Measurements from ENCODE around the gene KLHDC4.

The KLHDC4 gene

GRCh38 chr16:87662254-87663204, 103.3 kb downstream of the KLHDC4 start:
- in situ Hi-C loops (cut with MboI; ENCODE audit: low sequenced_read_pairs) = no loop called here
- H3K27me3 ChIP-seq (ENCODE audit: low read depth) = no peaks in the 10 kb centered on the region

GRCh38 chr16:87661561-87661960, 104.2 kb downstream of the KLHDC4 start:
- no peak overlapping the region for H3K4me3 ChIP-seq
- no peaks in the 10 kb centered on the region for H3K36me3 ChIP-seq (replicated peaks)
- H3K9me3 ChIP-seq = no peaks in the 10 kb centered on the region
- peak; percentile 3 to 74 for DNase-seq (ENCODE audit: low spot score in 2 of 2)
- in situ Hi-C loops (cut with MboI; ENCODE audit: low sequenced_read_pairs) = no loop called here
- H3K4me1 ChIP-seq = no peaks in the 10 kb centered on the region
- no peaks in the 10 kb centered on the region for H3K27me3 ChIP-seq (ENCODE audit: low read depth)

More at GRCh38 chr16:87662254-87663204, 103.3 kb downstream of the KLHDC4 start:
- no peak overlapping the region for H3K4me3 ChIP-seq
- no peaks in the 10 kb centered on the region for H3K4me1 ChIP-seq
- no peaks in the 10 kb centered on the region for H3K9me3 ChIP-seq
- DNase-seq (ENCODE audit: low spot score in 2 of 2) = no peak
- no peaks in the 10 kb centered on the region for H3K36me3 ChIP-seq (replicated peaks)

GRCh38 chr16:87658564-87659225, 107.1 kb downstream of the KLHDC4 start:
- no peaks in the 10 kb centered on the region for H3K27me3 ChIP-seq (ENCODE audit: low read depth)
- in situ Hi-C loops (cut with MboI; ENCODE audit: low sequenced_read_pairs) = no loop called here
- no peak for DNase-seq (ENCODE audit: low spot score in 2 of 2)
- H3K9me3 ChIP-seq = no peaks in the 10 kb centered on the region
- H3K4me3 ChIP-seq = no peak overlapping the region
- H3K36me3 ChIP-seq (replicated peaks) = no peaks in the 10 kb centered on the region
- no peaks in the 10 kb centered on the region for H3K4me1 ChIP-seq

All from HAP-1 (cell line).